ENCODE measurements around the gene LAX1.
"Not testable (repeated sequence)": the region's sequence is repeated elsewhere in the genome, so short reads cannot be mapped to it uniquely, and the experiment has no call there.

The LAX1 gene

GRCh38 chr1:203743091-203743571, 21.9 kb upstream of the LAX1 start:
- no peak overlapping the region for H3K4me3 ChIP-seq (ENCODE audit: low read depth, low read length)
- TF ChIP-seq, protein P1, sequence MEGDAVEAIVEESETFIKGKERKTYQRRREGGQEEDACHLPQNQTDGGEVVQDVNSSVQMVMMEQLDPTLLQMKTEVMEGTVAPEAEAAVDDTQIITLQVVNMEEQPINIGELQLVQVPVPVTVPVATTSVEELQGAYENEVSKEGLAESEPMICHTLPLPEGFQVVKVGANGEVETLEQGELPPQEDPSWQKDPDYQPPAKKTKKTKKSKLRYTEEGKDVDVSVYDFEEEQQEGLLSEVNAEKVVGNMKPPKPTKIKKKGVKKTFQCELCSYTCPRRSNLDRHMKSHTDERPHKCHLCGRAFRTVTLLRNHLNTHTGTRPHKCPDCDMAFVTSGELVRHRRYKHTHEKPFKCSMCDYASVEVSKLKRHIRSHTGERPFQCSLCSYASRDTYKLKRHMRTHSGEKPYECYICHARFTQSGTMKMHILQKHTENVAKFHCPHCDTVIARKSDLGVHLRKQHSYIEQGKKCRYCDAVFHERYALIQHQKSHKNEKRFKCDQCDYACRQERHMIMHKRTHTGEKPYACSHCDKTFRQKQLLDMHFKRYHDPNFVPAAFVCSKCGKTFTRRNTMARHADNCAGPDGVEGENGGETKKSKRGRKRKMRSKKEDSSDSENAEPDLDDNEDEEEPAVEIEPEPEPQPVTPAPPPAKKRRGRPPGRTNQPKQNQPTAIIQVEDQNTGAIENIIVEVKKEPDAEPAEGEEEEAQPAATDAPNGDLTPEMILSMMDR (IDR thresholded peaks at IDR 0.05; ENCODE audit: low read depth, low read length): no peak

DNA sequence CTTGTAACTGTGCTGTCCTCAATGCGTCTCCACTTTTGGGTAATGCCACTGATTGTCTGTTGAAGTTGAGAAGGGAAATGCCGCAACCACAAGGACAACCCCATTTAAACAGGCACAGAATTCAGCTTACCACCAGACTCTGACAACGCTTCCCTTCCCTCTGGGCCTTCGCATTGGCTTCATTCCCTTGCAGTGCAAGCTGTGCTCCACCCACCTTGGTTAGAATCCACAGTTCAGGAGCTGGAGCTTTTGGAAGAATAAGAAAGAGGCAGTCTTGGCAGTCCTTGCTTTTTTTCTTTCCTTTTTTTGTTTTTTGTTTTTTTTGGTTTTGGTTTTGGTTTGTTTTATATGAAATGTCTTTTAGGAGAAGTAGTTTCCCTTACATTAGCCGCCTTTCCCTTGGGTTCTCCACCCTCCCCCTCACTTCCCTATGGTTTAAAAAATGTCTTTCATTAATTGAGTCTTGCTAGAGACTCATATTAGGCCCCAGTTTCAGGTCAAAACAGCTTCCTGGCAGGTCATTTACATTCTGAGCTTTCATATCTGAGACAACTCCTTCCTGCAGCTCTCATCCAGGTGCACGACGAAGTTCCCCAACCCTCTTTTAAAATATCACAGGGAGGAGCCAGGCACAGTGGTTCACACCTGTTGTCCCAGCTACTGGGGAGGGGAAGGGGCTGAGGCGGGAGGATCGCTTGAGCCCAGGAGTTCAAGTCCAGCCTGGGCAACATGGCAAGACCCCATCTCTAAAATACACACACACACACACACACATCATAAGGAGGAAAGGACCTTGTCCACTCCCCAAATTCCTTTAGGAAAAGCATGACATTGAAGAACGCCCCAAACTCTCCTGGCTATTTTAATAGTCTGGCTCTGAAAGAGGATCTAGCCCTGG, 20.7 kb upstream of the LAX1 start:
- no peak overlapping the region for H3K4me3 ChIP-seq (ENCODE audit: low read depth, low read length)
- TF ChIP-seq, protein P1 (IDR thresholded peaks at IDR 0.05; ENCODE audit: low read depth, low read length): no peak

DNA sequence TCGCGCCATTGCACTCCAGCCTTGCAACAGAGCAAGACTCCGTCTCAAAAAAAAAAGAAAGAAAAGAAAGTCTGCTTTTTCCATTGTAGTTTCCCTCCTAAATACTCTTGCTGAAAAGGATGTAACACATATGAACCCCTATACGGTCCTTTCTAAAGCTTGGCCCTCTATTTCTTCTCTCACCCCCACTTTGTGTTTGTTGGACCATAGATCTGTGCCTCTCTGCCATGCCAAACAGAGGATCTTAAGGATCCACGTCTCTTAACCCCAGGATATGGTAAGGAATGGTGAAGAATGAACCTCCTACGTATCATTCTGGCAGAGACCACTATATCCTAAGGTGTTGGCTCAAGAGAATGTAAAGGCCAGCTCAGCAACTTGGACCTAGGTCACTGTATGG, 18.7 kb upstream of the LAX1 start:
- TF ChIP-seq, protein P1 (IDR thresholded peaks at IDR 0.05; ENCODE audit: low read depth, low read length): no peak
- H3K4me3 ChIP-seq (ENCODE audit: low read depth, low read length): no peak overlapping the region

DNA sequence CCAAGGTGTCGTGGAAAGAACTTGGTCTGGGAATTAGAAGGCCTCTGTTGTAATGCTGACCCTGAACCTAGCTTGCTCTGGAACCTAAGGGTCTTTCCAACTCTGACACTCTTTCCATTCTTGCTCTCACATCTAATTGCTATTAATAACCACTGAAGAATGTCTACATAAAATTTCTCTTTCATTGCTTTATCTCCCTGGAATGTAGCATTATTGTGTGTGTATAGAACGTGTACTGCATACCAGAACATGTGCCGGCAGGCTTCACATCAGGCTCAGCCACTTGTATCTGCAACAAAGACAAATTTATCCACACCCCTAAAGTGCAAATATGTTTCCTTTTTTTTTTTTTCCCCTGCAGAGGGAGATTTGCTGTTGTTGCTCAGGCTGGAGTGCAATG, 13.9 kb upstream of the LAX1 start:
- H3K4me3 ChIP-seq (ENCODE audit: low read depth, low read length): no peak overlapping the region
- TF ChIP-seq, protein P1 (IDR thresholded peaks at IDR 0.05; ENCODE audit: low read depth, low read length): no peak

- H3K4me3 ChIP-seq (ENCODE audit: low read depth, low read length): not testable (repeated sequence)
Observed at GRCh38 chr1:203751618-203752361, 13.2 kb upstream of the LAX1 start.

DNA sequence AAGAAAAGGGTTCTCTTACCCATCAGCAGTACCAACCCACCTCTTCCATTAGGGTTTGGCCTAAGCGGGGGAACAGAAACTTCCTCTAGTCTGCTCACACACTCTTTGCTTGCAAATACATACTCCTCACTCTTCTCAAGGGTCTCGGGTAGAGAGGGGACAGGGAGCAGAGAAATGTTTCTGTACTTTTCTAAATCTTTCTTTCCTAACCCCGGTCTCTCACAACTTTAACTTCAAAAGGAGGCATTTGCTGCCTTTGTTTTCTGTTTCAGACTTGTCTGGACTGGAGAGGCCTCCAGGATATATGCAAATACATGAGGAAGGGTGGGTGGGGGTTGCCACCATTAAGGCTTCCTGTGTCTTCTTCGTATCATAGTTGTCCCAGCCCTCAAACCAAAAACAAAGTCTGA, 10.5 kb upstream of the LAX1 start:
- TF ChIP-seq, protein P1 (IDR thresholded peaks at IDR 0.05; ENCODE audit: low read depth, low read length): no peak
- no peak overlapping the region for H3K4me3 ChIP-seq (ENCODE audit: low read depth, low read length)

DNA sequence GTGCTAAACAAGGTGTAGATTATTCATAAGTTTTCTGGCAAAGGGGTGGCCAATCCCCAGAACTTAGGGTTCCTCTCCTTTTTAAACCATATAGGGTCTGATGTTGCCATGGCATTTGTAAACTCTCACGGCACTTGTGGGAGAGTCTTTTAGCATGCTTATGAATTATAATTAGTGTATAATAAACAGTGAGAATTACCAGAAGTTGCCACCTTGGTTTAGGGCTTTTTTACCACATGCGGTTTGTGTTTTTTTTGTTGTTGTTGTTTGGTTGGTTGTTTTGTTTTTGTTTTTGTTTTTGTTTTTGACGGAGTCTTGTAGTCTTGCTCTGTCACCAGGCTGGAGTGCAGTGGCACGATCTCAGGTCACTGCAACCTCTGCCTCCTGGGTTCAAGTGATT, 8.9 kb upstream of the LAX1 start:
- H3K4me3 ChIP-seq (ENCODE audit: low read depth, low read length): no peak overlapping the region
- TF ChIP-seq, protein P1 (IDR thresholded peaks at IDR 0.05; ENCODE audit: low read depth, low read length): no peak

DNA sequence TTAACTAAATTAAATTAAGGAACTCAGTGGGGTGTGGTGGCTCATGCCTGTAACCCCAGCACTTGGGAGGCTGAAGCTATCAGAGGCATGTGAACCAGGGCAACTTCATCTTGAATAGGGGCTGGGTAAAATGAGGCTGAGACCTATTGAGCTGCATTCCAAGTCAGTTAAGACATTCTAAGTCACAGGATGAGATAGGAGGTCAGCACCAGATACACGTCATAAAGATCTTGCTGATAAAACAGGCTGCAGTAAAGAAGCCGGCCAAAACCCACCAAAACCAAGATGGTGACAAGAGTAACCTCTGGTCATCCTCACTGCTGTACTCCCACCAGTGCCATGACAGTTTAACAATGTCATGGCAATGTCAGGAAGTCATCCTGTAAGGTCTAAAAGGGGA, 6.2 kb upstream of the LAX1 start:
- not testable (repeated sequence) for H3K4me3 ChIP-seq (ENCODE audit: low read depth, low read length)

Measured in WI38 (cell line).